HG03095 (cell line): Measurements from ENCODE around the gene CWC27.

Experiments used
- ATAC-seq: cut with Tn5 transposase; IDR thresholded peaks from one replicate; pipeline ENCODE4 v1.9.1; 2021; ENCODE audit warnings: moderate library complexity; ENCODE audit not compliant: unreplicated experiment

CWC27 gene

GRCh38 chr5:64971513-64971912 is 202.8 kb downstream of the CWC27 start:
- no peak for ATAC-seq

GRCh38 chr5:64971990-64972389 is 203.3 kb downstream of the CWC27 start:
- ATAC-seq: no peak

- ATAC-seq: no peak
These were observed 203.9 kb downstream of the CWC27 start for GRCh38 chr5:64972591-64972990.

GRCh38 chr5:64973215-64973614 is 204.5 kb downstream of the CWC27 start:
- ATAC-seq: no peak

- ATAC-seq: no peak
These were observed 209.0 kb downstream of the CWC27 start for GRCh38 chr5:64977779-64978178.

- no peak for ATAC-seq
These were observed 209.8 kb downstream of the CWC27 start for GRCh38 chr5:64978546-64978945.

- no peak for ATAC-seq
These were observed 210.8 kb downstream of the CWC27 start for GRCh38 chr5:64979531-64979930.

GRCh38 chr5:64980176-64980575 is 211.4 kb downstream of the CWC27 start:
- no peak for ATAC-seq

GRCh38 chr5:64987768-64988167 is 219.0 kb downstream of the CWC27 start:
- ATAC-seq: no peak

- no peak for ATAC-seq
These were observed 240.5 kb downstream of the CWC27 start for GRCh38 chr5:65009207-65009606.

- ATAC-seq: no peak
These were observed 242.1 kb downstream of the CWC27 start for GRCh38 chr5:65010841-65011240.

GRCh38 chr5:65012301-65012892 is 243.7 kb downstream of the CWC27 start:
- ATAC-seq: no peak

GRCh38 chr5:65013166-65013565 is 244.4 kb downstream of the CWC27 start:
- no peak for ATAC-seq

GRCh38 chr5:65014769-65015168 is 246.0 kb downstream of the CWC27 start:
- ATAC-seq: no peak

GRCh38 chr5:65015767-65016166 is 247.0 kb downstream of the CWC27 start:
- ATAC-seq: no peak

- ATAC-seq: no peak
These were observed 248.9 kb downstream of the CWC27 start for GRCh38 chr5:65017636-65018035.

GRCh38 chr5:65018763-65019162 is 250.0 kb downstream of the CWC27 start:
- no peak for ATAC-seq

- ATAC-seq: no peak
These were observed 251.8 kb downstream of the CWC27 start for GRCh38 chr5:65020492-65020891.

- peak; percentile 59 for ATAC-seq
These were observed 252.9 kb downstream of the CWC27 start for GRCh38 chr5:65021527-65022226.

GRCh38 chr5:65022932-65023331 is 254.2 kb downstream of the CWC27 start:
- ATAC-seq: no peak

GRCh38 chr5:65024681-65025080 is 256.0 kb downstream of the CWC27 start:
- ATAC-seq: no peak

- ATAC-seq: peak; percentile 64
These were observed 258.3 kb downstream of the CWC27 start for GRCh38 chr5:65026816-65027548.
